ENCODE measurements around the gene OPCML.

DNA sequence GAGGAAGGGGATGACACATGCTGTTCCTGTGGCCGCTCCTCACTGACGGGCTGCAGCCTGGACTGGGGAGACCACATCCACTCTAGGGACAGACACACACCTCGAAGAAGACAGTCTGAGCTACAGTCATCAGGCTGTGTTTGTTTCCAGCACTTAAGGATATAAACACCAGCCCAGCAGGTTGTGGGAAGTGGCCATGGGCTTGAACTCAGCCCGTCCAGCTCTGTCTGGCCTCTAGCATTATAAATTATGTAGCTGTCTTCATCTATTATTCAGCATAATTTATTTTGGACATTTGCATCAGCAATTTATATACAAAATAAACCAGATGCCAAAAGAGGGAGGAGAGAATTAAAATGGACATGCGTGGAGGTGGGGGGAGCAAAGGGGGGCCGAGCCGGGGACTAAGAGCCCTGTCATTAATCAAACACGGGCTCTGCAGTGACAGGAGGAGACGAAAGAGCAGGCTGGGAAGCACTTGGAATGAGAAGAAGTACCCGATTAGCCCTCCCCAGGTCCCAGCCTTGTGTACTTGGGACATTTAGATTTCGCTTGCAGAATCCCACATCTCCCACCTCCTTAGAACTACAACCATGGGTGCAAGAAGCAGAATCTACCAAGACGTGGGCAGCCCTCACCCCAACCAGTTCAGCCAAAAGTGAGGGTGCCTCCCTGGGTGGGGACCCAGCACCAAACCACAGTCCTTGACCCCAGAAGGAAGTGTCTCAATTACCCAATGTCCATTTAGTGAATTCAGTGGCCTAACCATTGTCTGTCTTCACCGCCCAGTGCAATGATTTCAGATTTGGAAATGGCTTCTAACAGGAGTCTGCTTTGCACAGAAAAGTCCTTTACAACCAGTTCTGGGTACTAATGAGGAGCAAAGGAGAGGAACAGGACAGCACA is 309.6 kb downstream of the OPCML start:
- TF ChIP-seq EZH2 (IDR thresholded peaks at IDR 0.05; ENCODE audit: borderline replicate concordance, low read length) = no peak
- TF ChIP-seq, protein P1, sequence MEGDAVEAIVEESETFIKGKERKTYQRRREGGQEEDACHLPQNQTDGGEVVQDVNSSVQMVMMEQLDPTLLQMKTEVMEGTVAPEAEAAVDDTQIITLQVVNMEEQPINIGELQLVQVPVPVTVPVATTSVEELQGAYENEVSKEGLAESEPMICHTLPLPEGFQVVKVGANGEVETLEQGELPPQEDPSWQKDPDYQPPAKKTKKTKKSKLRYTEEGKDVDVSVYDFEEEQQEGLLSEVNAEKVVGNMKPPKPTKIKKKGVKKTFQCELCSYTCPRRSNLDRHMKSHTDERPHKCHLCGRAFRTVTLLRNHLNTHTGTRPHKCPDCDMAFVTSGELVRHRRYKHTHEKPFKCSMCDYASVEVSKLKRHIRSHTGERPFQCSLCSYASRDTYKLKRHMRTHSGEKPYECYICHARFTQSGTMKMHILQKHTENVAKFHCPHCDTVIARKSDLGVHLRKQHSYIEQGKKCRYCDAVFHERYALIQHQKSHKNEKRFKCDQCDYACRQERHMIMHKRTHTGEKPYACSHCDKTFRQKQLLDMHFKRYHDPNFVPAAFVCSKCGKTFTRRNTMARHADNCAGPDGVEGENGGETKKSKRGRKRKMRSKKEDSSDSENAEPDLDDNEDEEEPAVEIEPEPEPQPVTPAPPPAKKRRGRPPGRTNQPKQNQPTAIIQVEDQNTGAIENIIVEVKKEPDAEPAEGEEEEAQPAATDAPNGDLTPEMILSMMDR (conservative IDR thresholded peaks at IDR 0.05 in 1 of 2, IDR thresholded peaks at IDR 0.05 in 1 of 2; ENCODE audit: extremely low read depth in 1 of 2, insufficient read depth in 1 of 2, low read depth in 1 of 2, low read length in 2 of 2) = no peak

Measured in mammary epithelial cell (primary cell).